Measurements from ENCODE around the gene GORASP1. TPM values are rescaled to one million over a fixed set of nuclear protein-coding genes. Genes with fewer than 3 reads are reported as not detected.

The GORASP1 gene
- polyA plus RNA-seq, 3 donors: 62.7 to 80.3 (median 80.0) TPM

DNA sequence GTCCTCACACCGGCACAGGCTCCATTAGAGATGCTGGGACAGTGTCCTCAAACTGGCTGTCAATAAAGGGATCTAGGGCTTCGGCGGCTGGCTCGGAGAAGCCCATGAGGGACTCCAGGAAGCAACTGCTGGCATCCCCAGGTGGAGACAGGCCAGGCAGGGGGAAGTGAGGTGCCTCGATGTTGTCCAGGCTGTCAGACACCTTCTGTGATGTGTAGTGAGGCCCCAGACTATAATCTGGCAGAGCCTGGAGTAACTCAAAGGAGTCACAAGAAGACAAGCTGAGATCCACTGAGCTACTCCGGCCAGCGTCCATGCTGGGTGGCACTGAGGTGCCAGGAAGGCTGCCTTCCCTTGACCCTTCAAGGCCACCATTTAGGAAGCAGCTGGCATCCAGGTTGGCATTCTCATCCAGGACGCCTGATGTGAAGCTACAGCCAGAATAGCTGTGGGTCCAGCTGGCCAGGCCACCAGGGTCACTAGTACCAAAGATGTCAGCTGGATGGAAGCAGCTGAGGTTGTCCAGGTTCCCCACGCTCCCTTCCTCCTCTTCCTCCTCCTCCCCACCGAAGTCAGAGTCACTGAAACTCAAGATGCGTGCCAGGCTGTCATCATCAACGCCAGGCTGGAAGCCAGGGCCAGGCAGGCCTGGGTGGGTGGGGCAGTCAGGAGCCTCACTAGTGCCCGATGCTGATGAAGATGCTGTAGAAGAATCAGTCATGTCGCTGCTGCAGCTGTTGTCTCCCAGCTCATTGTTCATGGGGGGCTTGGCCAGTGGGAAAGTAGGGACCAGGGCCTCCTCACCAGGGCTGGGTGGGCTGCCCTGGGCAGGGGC lies 35.8 kb upstream of the GORASP1 start:
- DNase-seq: no peak

DNA sequence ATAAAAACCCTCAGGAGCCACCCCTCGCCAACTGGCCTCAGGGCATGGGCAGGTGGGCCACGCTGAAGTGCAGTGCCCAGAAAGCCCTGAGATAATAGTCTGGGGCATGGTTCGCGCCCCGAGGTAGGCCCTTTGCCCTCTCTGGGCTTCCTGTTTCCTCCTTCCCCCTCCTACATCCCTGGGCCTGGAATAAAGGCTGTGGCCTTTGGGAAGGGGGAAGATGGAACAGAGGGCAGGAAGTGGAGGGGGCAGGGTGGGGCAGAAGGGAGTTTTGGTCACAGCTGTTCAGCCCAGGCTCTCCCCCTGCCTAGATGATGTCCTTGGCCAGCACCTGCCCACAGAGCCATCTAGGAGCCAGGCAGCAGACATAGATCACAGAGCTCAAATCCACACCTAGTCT lies 34.6 kb upstream of the GORASP1 start:
- no peak for DNase-seq

DNA sequence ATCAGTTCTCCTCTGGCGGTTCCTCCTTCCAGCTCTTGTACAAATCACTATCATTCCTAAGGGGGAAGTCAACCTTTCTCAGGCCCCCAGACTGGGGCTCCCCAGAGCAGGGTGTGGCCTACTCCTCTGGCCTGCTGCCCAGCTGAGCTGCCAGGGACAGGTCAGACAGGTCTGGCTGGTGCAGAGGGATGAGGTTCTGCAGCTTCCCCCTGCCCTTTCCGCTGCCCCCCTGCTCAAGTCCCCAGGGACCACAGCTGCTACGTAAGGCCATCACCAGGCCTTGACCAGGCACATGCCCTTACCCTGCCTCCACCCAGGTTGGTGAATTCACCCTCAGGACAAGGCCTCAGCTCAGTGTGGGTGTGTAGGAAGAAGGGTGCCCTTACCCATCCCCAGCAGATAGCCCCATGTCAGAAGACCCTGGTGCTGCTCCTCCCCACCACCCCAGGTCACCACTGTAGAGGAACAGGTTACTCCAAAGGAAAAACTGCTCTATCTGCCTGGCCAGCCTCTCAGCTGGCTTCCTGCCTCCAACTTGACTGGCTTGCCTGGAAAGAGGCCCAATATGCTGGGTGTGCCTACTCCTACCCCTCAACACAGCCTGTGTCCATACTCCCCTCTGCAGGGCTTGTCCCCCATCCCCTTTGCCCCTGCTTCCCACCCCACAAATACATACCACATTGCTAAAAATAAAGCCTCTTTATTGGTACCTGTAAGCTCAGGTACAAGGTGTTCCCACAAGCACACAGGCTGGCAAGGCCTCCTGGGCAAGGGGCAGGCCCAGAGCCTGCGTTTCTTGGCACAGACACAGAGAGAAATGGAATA lies 34.0 kb upstream of the GORASP1 start:
- no peak for DNase-seq

GRCh38 chr3:39140341-39140971 lies 33.0 kb upstream of the GORASP1 start:
- no peak for DNase-seq

DNA sequence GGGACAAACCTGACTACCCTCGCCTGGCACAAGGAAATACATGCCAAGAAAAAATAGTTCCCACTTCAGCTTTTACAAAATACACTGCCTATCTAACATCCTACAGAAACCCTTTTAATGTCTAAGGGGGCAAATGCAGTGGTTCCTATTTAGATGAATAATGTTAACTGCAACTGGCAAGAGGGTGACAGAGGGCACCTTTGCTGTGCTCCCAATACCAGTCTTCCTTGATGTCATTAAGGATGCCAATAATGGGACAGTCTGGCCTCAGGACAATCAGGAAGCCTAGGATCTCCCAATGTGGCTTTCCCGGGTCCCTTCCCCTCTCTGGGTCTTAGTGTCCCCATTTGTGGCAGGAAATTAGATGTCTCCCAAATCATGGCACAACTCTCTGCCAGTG lies 32.0 kb upstream of the GORASP1 start:
- no peak for DNase-seq

DNA sequence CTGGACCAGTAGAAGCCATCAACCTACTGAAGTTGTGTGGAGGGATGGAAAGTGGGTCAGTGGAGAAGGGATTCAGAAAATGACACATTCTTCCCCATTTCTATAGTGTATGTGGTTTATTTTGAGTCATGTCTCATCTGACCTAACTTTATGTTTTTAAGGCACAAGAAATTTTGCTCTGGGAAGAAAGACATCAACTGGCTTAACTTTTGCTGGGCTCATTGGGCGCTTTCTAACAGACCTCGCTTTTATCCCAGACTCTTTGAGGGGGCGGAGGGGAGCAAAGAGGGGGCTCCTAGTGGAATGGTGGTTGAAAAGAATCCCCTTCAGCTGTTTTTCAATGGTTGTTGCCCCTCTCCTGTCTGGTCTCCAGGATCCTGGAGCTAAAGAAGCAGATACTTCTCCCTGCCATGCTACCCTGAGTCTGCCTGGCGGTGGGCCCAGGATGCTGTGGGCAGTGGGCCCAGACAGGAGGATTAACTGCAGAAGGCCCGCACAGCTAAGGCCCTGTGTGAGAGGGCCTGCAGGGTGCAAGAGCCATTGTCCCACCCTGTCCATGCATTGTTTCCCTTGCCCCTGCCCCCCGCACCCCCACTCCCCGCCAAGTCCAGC lies 31.5 kb upstream of the GORASP1 start:
- no peak for DNase-seq

GRCh38 chr3:39137991-39138803 lies 30.8 kb upstream of the GORASP1 start:
- DNase-seq: no peak

DNA sequence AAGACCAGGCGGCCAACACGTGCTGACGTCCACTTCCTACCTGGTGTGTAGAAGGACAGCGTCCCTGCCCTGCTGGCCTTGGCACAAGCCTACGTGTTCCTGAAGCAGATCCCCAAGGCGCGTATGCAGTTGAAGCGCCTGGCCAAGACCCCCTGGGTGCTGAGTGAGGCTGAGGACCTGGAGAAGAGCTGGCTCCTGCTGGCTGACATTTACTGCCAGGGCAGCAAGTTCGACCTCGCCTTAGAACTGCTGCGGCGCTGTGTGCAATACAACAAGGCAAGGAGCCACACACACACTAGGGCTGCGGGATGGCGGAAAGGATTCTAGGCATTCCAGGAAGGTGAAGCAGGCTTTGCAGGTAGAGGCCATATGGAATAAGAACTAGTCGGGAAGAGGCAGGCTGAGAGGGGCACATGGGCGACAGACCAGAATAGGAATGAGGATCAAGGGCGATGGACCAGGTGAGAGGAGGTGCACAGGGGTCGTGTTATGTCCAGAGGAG lies 30.1 kb upstream of the GORASP1 start:
- no peak for DNase-seq

DNA sequence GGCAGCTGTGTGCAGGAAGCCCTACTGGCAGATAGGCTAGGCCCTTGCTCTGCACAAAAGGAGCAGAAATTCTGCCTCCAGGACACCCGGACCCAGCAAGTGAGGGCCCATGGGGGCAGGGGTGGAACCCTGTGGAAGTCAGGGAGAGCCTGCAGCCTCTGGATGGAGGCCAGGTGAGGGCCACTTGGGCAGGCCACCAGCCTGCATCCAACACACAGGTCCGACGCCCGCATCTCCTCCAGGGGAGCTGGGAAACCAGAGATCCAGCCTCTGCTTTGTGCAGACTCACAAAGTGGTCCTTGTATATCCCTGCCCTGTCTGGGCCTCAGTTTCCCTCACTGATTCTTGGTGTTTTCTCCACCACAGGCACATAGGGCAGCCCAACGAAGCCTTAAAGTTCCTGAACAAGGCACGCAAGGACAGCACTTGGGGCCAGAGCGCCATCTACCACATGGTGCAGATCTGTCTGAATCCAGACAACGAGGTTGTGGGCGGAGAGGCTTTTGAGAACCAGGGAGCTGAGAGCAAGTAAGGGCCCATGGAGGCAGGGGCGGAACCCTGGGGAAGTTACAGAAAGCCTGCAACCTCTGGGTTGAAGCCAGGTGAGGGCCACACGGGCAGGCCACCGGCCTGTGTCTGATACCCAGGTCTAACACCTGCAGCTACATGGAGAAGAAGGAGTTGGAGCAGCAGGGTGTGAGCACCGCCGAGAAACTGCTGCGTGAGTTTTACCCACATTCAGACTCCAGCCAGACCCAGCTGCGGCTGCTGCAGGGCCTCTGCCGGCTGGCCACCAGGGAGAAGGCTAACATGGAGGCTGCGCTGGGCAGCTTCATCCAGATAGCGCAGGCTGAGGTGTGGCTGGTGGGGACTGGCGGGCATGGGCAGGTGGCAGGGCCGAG lies 29.4 kb upstream of the GORASP1 start:
- DNase-seq: no peak

- no peak for DNase-seq
These were observed 27.9 kb upstream of the GORASP1 start for GRCh38 chr3:39135170-39135805.

DNA sequence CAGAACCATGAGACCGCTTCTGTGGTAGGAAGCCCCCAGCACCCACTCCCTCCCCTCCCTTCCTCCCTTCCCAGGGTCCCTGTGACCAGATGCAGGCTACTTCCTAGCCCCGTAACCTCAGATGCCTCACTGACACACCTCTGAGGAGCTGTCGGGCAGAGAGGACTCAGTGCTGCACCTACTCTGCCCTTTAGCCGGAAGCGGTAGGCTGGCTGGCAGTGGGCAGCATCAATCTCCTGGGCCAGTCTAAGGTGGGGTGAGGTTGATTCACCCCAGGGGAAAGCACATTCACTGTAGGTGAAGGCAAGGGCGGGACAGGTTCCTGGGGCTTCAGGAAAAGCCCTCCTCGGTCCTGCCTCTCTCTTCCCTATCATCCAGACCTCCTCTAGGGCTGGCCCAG lies 26.9 kb upstream of the GORASP1 start:
- no peak for DNase-seq

DNA sequence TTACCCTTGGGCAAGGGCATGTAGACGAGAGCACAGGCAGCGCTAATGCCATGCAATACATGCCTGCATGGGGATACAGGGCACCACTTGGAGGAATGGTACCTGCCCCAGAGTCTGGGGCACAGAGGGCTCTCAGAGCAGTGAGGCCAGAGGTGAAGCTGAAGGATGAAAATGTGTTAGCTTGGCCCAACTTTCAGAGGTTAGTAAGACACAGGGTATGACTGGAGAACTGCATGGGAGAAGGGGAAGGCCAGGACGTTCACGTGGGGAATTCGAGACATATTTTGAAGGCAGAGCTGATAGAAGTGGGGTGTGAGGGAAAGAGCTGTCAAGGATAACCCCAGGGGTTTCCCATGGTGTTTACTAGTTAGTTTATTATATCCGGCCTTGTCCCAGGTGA lies 26.4 kb upstream of the GORASP1 start:
- no peak for DNase-seq

DNA sequence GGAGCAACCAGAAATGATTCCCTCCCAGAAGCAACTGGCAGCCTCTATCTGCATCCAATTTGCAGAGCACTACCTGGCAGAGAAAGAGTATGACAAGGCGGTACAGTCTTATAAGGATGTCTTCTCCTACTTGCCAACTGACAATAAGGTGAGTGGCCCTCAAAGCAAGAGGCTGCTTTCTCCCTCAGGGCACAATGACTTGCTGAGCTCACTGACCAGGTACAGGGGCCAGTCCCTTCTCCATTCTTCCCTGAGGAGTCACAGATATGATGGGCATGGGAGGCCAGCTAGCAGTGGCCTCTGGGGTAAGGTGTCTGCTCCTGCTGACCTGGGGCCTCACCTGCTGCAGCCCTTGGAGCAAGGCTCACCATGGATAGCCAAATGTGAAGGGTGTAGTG lies 25.7 kb upstream of the GORASP1 start:
- no peak for DNase-seq

DNA sequence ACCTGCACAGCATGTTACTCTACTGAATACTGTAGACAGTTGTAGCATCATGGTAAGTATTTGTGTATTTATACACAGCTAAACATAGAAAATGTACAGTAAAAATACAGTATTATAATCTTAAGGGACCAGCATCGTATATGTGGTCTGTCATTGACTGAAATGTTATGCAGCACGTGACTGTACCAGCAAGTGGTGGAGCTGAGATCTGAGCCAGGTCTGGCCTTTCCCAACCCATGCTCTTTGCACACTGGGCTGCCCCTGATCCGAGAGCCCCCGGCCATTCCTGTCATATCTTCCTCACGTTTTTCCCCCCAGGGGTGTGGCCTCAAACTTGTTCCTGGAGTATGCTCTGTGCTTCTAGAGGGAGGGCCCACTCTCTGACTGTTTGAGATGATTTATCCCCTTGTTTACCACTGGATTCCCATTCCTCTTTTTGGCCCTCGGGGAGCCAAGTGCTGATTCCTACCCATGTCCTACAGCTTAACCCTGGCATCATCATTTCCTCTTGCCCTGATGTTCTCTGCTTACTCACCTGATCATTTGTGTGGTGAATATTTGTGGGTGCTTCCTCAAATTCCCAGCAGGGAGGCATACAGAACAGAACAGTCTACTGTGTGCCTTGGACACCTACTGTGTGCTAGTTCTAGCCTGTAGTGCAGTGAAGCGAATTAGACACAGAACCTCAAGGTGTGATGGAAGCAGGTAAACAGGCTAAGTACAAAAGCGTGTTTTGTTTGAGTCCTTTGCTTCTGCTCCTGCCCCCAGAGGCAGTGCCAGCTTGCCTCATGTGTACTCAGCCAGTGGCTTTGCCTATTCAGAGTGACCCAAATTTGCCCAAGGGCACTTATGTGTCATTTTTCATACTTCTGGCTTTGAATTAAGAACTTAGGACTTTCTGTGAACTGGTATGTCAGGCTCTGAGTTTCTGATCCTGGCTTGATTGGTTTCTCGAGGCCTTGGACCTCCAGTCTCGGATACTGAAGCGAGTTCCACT lies 25.0 kb upstream of the GORASP1 start:
- DNase-seq: no peak

- DNase-seq: no peak
These were observed 23.4 kb upstream of the GORASP1 start for GRCh38 chr3:39130693-39131265.

DNA sequence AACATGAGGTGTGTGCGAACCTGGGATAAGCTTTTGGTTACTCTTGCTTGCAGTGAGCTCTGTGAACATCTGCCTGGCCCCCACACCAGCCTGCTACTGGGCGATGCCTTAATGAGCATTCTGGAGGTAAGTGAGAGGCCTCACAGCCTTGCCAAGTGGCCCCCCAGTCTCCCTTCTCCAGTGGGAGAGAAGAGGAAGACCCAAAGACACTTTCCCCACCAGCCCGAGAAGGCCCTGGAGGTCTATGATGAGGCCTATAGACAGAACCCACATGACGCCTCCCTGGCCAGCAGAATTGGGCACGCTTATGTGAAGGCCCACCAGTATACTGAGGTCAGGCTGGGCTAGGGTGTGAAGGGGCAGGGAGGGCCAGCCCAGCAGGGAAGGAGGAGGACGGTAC lies 22.6 kb upstream of the GORASP1 start:
- DNase-seq: no peak

DNA sequence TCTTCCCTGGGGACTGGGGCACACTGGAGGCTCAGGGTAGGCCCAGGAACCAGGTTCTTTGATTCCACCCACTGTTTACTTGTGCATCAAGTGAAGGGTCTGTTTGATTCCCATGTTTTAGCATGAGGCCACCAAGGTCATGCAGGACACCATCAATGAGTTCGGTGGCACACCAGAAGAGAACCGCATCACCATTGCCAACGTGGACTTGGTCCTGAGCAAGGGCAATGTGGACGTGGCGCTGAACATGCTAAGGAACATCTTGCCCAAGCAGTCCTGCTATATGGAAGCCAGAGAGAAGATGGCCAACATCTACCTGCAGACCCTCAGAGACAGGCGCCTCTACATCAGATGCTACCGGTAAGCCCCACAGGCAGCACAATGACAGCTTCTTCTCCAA lies 21.5 kb upstream of the GORASP1 start:
- DNase-seq: no peak

GRCh38 chr3:39127908-39128304 lies 20.5 kb upstream of the GORASP1 start:
- DNase-seq: no peak

All from renal pelvis (tissue), 4 donors.